NCI-H2107 (cell line): ENCODE data around the gene KLC1.
"Not testable (repeated sequence)": the region's sequence is repeated elsewhere in the genome, so short reads cannot be mapped to it uniquely, and the experiment has no call there.

Experiments used
- DNase-seq: peaks from one replicate; lab custom pipeline; 2025; lab: John Stamatoyannopoulos, UW

The KLC1 gene

DNA sequence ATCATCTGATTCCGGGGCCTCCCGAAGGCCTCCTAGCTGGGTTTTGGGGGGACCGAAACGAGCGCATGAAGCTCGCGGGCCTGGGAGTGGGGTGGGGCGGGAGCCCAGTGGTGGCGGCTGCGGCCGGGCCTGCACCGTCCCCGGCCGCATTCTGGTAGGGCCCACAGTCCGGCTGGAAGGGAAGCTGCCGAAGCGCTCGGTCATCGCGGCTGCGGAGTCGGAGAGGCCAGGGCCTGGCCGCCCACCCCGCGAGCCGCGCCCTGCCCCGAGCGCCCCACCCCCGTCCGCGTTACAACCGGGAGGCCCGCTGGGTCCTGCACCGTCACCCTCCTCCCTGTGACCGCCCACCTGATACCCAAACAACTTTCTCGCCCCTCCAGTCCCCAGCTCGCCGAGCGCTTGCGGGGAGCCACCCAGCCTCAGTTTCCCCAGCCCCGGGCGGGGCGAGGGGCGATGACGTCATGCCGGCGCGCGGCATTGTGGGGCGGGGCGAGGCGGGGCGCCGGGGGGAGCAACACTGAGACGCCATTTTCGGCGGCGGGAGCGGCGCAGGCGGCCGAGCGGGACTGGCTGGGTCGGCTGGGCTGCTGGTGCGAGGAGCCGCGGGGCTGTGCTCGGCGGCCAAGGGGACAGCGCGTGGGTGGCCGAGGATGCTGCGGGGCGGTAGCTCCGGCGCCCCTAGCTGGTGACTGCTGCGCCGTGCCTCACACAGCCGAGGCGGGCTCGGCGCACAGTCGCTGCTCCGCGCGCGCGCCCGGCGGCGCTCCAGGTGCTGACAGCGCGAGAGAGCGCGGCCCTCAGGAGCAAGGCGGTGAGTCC lies at the start of gene KLC1:
Gene KLC1, plus strand, starts transcription at position 528 of the 819 bp plus-strand sequence. CDS start 25,354 bp downstream, outside the sequence.
- peak; percentile 79 for DNase-seq

DNA sequence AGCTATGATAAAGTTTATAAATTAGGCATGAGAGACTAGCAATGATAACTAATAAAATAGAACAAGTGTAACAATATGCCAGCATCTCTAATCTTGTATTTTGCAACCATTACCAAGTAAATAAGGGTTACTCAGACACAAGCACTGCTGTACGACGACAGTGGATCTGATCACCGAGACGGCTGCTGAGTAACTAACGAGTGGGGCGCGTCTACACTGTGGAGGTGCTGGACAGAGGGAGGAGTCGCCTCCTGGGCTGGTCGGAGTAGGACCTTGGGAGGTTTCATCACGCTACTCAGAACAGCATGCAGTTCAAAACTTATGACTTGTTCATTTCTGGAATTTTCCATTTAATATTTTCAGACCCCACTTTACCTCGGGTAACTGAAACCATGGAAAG lies 47.8 kb upstream of the KLC1 start:
- no peak for DNase-seq

GRCh38 chr14:103581954-103582703 lies 46.9 kb upstream of the KLC1 start:
- no peak for DNase-seq

- no peak for DNase-seq
Observed at GRCh38 chr14:103584326-103584915, 44.6 kb upstream of the KLC1 start.

DNA sequence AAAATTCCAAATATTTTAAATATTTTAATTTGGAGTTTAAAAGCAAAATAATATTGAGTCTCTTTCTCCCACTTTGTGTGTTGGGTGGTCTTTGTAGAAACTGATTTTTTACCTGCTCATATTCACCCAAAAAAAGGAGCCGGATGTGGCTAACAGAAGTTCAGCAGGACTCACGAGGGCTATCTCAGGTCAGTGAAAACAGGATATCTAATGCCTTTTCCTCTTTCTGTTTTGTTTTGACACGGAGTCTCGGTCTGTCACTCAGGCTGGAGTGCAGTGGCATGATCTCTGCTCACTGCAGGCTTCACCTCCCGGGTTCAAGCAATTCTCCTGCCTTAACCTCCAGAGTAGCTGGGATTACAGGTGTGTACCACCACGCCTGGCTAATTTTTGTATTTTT lies 35.4 kb upstream of the KLC1 start:
- no peak for DNase-seq

- DNase-seq = peak; percentile 82
Observed at GRCh38 chr14:103594265-103594664, 34.7 kb upstream of the KLC1 start.

DNA sequence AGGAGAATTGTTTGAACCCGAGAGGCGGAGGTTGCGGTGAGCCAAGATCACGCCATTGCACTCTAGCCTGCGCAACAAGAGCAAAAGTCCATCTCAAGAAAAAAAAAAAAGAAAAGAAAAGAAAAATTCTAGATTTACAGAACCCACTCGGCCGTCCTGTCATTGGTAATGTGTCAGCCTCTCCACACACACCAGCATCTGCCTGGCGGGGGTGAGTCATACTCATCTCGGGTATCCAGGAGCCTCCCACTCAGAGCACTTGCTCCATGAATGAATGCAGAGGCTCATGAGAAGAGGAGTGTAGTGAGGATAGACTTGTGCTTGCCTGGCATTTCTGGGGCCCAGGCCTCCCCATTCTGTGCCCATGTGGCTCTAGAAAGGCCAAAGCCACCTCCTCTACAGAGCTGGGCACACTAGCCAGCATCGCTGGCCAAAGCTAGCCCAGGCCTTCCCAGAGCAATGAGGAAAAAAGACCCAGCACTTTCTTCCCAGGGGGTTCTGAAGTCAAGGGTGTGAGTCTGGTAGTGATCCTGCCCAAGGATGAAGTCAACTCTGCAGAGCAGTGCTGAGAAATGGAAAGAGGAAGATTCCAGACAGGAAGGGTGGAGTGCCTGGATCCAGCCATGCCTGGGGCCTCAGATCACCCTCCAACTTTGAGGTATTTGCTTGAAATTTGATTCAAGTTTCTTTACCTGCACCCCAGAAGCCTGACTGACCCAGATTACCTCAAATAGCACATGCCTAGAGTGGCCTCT lies 31.2 kb upstream of the KLC1 start:
- DNase-seq = peak; percentile 52

DNA sequence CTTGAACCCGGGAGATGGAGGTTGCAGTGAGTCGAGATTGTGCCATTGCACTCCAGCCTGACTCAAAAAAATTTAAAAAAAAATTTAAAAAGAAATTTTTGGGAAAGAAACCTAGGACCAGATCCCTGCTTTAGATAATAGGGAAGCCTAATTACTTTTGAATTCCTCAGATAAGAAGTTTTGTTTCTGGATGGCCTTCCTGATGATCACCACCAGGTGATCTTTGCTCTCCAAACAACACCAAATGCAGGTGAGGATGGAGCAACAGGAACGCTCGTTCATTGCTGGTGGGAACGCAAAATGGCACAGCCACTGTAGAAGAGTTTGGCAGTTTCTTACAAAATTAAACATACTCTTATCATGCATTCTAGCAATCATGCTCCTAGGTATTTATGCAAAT lies 28.5 kb upstream of the KLC1 start:
- no peak for DNase-seq

- DNase-seq = no peak
Observed at GRCh38 chr14:103604620-103605019, 24.4 kb upstream of the KLC1 start.

DNA sequence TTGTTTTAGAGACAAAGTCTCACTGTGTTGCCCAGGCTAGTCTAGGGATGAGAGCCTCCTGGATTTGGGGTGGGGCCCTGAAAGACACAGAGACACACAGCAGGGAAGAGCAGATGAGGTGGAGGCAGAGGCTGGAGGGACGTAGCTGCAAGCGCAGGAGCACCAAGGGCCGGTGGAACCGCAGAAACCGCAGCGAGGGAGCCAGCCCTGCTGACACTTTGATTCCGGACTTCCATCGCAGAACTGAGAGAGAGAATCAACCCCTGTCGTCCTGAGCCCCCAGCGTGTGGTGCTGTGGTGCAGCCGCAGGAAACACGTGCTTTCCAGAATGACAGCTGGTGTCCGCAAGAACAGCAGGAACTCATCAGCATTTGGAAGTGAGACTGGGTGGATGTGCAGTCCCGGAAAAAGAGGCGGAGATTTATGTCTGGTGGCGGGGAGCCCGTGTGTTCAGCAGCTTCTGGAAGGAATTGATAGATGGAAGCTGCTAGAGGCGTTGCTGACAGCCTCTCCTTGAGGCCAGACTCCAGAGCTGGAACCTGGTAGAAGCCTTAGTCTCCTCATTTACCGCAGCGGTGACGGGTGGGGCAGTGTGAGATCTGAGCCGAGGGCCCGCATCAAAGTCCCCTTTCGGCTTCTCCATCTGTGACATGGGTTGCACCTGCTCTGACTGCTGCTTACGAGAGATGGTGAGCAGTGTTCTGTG lies 21.9 kb upstream of the KLC1 start:
- peak; percentile 72 for DNase-seq

GRCh38 chr14:103607822-103608221 lies 21.2 kb upstream of the KLC1 start:
- no peak for DNase-seq

GRCh38 chr14:103609081-103609480 lies 19.9 kb upstream of the KLC1 start:
- not testable (repeated sequence) for DNase-seq

DNA sequence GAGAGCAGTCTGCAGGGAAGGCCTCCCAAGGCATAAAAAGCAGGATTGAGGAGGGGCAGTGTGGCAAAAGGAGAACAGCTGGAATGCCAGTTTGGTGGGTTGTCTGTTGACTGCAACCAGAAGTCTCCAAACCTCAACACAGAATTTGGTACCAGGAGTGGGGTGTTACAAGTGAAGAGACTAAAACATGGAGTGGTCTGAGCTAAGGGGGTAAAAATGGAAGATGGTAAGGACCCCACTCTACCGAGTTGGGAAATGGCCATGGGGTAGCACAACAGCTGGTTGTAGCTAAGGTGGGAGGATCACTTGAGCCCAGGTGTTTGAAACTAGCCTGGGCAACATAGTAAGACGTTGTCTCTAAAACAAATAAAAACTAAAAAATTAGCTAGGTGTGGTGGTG lies 17.8 kb upstream of the KLC1 start:
- DNase-seq = no peak

GRCh38 chr14:103613517-103613916 lies 15.5 kb upstream of the KLC1 start:
- no peak for DNase-seq

DNA sequence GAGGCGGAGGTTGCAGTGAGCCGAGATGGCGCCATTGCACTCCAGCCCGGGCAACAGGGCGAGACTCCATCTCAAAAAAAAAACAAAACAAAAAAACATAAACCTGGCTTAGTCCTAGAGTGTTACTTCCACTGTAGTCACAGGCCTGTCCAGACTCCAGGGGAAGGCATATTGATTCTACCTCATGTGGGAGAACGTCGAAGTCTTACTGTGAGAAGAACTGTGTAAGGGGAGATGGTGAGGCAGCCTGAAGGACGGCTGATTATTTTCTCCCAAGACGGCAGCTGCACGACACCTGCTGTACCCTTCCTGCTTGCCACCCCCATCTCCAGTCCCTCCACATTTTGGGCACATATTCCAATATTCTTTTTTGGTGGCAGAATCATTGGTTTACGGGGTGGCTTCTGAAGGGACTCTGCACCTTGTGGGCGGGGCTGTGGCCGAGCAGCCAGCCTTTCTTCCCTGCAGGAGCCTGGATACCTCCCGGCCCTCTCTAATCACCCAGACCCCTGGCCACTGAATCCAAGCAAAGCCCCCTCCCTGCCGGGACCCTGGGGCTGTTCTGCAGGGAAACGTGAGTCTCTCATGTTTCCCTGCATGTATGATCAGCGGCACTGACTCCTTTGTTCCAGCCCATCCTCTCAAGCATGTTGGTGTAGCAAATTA lies 12.2 kb upstream of the KLC1 start:
- DNase-seq = no peak

GRCh38 chr14:103619057-103619456 lies 10.0 kb upstream of the KLC1 start:
- no peak for DNase-seq

GRCh38 chr14:103621860-103622259 lies 7.2 kb upstream of the KLC1 start:
- no peak for DNase-seq

- DNase-seq = no peak
Observed at GRCh38 chr14:103623308-103623707, 5.7 kb upstream of the KLC1 start.

GRCh38 chr14:103623883-103624482 lies 5.0 kb upstream of the KLC1 start:
- peak; percentile 58 for DNase-seq

DNA sequence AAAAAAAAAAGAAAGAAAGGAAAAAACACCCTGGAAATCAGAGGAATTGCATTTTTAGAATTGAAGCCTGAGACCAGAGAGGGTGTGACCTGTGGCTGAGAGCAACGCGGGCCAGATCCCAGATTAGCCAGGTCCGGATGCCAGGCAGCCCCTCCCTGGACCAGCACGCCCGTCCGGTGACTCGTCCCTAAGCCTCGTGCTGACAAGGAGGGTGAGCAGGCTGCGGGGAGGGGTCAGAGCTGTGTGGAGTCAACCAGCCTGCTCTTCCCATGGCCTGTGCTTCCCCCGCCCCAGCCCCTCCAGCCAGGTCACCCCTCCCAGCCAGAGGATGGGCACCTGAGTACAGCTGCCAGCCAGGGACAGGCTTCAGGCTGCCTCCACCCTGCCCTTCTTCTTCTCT lies 4.2 kb upstream of the KLC1 start:
- DNase-seq = no peak
